PC-3 (cell line): ENCODE data around the gene ABCA8. TPM values are rescaled to one million over a fixed set of nuclear protein-coding genes. Genes with fewer than 3 reads are reported as not detected.
"Not testable (repeated sequence)": the region's sequence is repeated elsewhere in the genome, so short reads cannot be mapped to it uniquely, and the experiment has no call there.

Experiments used
- ATAC-seq: fragments of 200-7000 bp; cut with Tn5 transposase; 2 replicates; pipeline ENCODE4 v1.9.1; 2020; ENCODE audit warnings: mild to moderate bottlenecking, moderate library complexity
- BruUV-seq: library from RNA; stranded (reverse); fragments of 400-500 nt; replicated peaks from 2 replicates; lab custom pipeline; 2021; lab: Mats Ljungman, UMichigan
- CTCF ChIA-PET: fragments of 300-600 bp; sonication (Branson Sonifier 250); formaldehyde crosslinking; loops from one replicate; lab custom pipeline; 2022; ENCODE audit warnings: antibody characterized with exemption; lab: Charles Lee
- POLR2A ChIA-PET: fragments of 300-600 bp; sonication (Branson Sonifier 250); formaldehyde crosslinking; loops from one replicate; lab custom pipeline; 2022; ENCODE audit warnings: antibody characterized with exemption; ENCODE audit not compliant: unreplicated experiment; lab: Charles Lee
- DNase-seq: peaks from one replicate; pipeline ENCODE4 v3.0.0-alpha.2; 2015
- H2AFZ ChIP-seq: fragments of 300-600 bp; sonication (generic); 2 replicates; pipeline ENCODE4 v1.6.0; 2016; ENCODE audit warnings: antibody characterized with exemption, low read length
- H3F3A ChIP-seq: fragments of 300-600 bp; sonication (generic); one replicate; pipeline ENCODE4 v1.6.0; 2017; ENCODE audit warnings: antibody characterized with exemption, low read length, control low read depth, mild to moderate bottlenecking; ENCODE audit not compliant: unreplicated experiment
- H3K27ac ChIP-seq: fragments of 300-600 bp; sonication (generic); 2 replicates; pipeline ENCODE4 v1.5.1; 2016; ENCODE audit warnings: mild to moderate bottlenecking, low read length
- H3K27me3 ChIP-seq: fragments of 300-600 bp; sonication (generic); 2 replicates; pipeline ENCODE4 v1.6.1; 2016; ENCODE audit warnings: low read length, mixed read lengths
- H3K36me3 ChIP-seq: fragments of 300-600 bp; sonication (generic); 2 replicates; pipeline ENCODE4 v1.6.1; 2016; ENCODE audit warnings: low read depth, mixed run types, low read length, mixed read lengths
- H3K4me1 ChIP-seq: fragments of 300-600 bp; sonication (generic); 2 replicates; pipeline ENCODE4 v1.5.1; 2016; ENCODE audit warnings: low read length; ENCODE audit not compliant: insufficient read depth
- H3K4me2 ChIP-seq: fragments of 300-600 bp; sonication (generic); 2 replicates; pipeline ENCODE4 v1.6.0; 2016; ENCODE audit warnings: low read length
- H3K4me3 ChIP-seq: fragments of 300-600 bp; sonication (generic); 2 replicates; pipeline ENCODE4 v1.5.1; 2016; ENCODE audit warnings: mild to moderate bottlenecking, low read length, mixed read lengths
- H3K79me2 ChIP-seq: fragments of 300-600 bp; sonication (generic); 2 replicates; pipeline ENCODE4 v1.6.1; 2017; ENCODE audit warnings: low read length, mixed read lengths
- H3K9ac ChIP-seq: fragments of 300-600 bp; sonication (generic); 2 replicates; pipeline ENCODE4 v1.6.0; 2016; ENCODE audit warnings: mild to moderate bottlenecking, low read length
- H3K9me2 ChIP-seq: fragments of 300-600 bp; sonication (generic); replicated peaks from 2 replicates; pipeline ENCODE4 v1.6.1; 2016; ENCODE audit warnings: mixed run types, low read length, mixed read lengths
- H3K9me3 ChIP-seq: fragments of 300-600 bp; sonication (generic); 2 replicates; pipeline ENCODE4 v1.6.1; 2016; ENCODE audit warnings: low read length, mixed read lengths
- H4K20me1 ChIP-seq: fragments of 300-600 bp; sonication (generic); 2 replicates; pipeline ENCODE4 v1.6.1; 2016; ENCODE audit warnings: low read length, mixed read lengths
- CTCF ChIP-seq: fragments of 300-600 bp; sonication (generic); conservative IDR thresholded peaks from 2 replicates; pipeline ENCODE4 v1.5.1; 2017; ENCODE audit warnings: antibody characterized with exemption, low read depth, mild to moderate bottlenecking, low read length
- EZH2 ChIP-seq: fragments of 300-600 bp; sonication (generic); IDR thresholded peaks from one replicate; pipeline ENCODE4 v1.6.1; 2017; ENCODE audit warnings: antibody characterized with exemption, mild to moderate bottlenecking, low read length; ENCODE audit not compliant: unreplicated experiment
- EZH2phosphoT487 ChIP-seq: fragments of 300-600 bp; sonication (generic); IDR thresholded peaks from 2 replicates; pipeline ENCODE4 v1.6.1; 2018; ENCODE audit warnings: mild to moderate bottlenecking, antibody characterized with exemption, low read length, borderline replicate concordance
- intact Hi-C: fragments of 100-400 bp; cut with micrococcal nuclease; formaldehyde crosslinking; loops from 2 replicates; pipeline ENCODE4 v1.9.0; 2023
- total RNA-seq: library from RNA; depleted of rRNA; stranded (reverse); fragments of >200 nt; gene quantifications from 2 replicates; pipeline ENCODE4 v1.2.3, GENCODE V29; 2014

Gene ABCA8
- total RNA-seq, 1 experiment from 2014 or later = 0.22 TPM

DNA sequence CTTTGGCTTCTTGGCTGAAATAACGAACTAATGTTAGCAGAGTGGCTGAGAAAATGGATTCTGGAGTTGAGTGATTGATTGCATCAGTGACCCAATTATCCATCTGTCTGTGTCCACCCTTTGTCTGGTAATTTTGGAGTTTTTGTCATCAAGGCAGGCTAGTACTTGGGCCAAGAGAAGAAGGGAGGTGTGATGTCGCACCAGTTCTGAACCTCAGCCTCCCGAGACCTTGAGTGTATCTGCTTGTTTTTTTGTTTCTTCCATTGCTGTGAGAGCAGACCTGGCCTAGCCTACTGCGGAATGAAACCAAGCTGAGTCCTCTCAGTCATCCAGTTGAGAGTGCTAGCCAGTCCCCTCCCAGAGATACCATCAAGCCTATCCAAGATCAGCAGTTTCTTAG lies 4.5 kb downstream of the ABCA8 start:
- TF ChIP-seq EZH2 (no peak), CTCF (no peak), EZH2phosphoT487 (no peak)
- H3K79me2 ChIP-seq = no peaks in the 10 kb centered on the region
- ChIA-PET POLR2A (interaction anchor here (0.7 kb wide), 1 partner anchor 445 kb away, joined by 3 read pairs; no protein-coding TSS in a partner anchor), CTCF (no interaction called here)
- H3K4me3 ChIP-seq = no peak overlapping the region
- no peaks in the 10 kb centered on the region for H3K36me3 ChIP-seq
- no peaks in the 10 kb centered on the region for H3K9me3 ChIP-seq
- intact Hi-C loops = no loop called here
- H2AFZ ChIP-seq = no peak overlapping the region
- no peaks in the 10 kb centered on the region for H3K4me1 ChIP-seq
- H3K4me2 ChIP-seq = no peak overlapping the region
- H3K27ac ChIP-seq = no peak overlapping the region
- no peaks in the 10 kb centered on the region for H4K20me1 ChIP-seq
- ATAC-seq (no peak), DNase-seq (no peak)
- H3F3A ChIP-seq = no peaks in the 10 kb centered on the region
- BruUV-seq = no TSS peak
- no peak overlapping the region for H3K9ac ChIP-seq
- H3K9me2 ChIP-seq = no peaks in the 10 kb centered on the region
- peaks cover 32% of the 10 kb centered on the region for H3K27me3 ChIP-seq

DNA sequence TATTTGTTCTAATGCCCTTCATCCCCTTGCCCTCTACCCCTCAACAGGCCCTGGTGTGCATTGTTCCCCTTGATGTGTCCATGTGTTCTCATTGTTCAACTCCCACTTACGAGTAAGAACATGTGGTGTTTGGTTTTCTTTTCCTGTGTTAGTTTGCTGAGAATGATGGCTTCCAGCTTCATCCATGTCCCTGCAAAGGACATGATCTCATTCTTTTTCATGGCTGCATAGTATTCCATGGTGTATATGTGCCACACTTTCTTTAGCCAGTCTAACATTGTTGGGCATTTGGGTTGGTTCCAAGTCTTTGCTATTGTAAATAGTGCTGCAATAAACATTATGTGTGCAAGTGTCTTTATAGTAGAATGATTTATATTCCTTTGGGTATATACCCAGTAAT lies 7.3 kb downstream of the ABCA8 start:
- H3K79me2 ChIP-seq, ATAC-seq, H3K9ac ChIP-seq, DNase-seq, POLR2A ChIA-PET, H3K4me1 ChIP-seq, H3K9me2 ChIP-seq, H3K27ac ChIP-seq, H3K9me3 ChIP-seq, BruUV-seq, intact Hi-C loops, H4K20me1 ChIP-seq, CTCF ChIA-PET, H2AFZ ChIP-seq, H3K4me3 ChIP-seq, H3K4me2 ChIP-seq, H3F3A ChIP-seq, H3K36me3 ChIP-seq: not testable (repeated sequence)
- peaks cover 26% of the 10 kb centered on the region for H3K27me3 ChIP-seq

- no TSS peak for BruUV-seq
Measured at GRCh38 chr17:68944435-68945035, 10.7 kb downstream of the ABCA8 start.

GRCh38 chr17:68943812-68944182 lies 11.4 kb downstream of the ABCA8 start:
- H3K36me3 ChIP-seq, CTCF ChIA-PET, H2AFZ ChIP-seq, POLR2A ChIA-PET, H3K79me2 ChIP-seq, H3K4me3 ChIP-seq, BruUV-seq, ATAC-seq, H3K4me1 ChIP-seq, DNase-seq, intact Hi-C loops, H3F3A ChIP-seq, H3K9me2 ChIP-seq, H3K9ac ChIP-seq, H3K27ac ChIP-seq, H3K4me2 ChIP-seq, H4K20me1 ChIP-seq, H3K9me3 ChIP-seq: not testable (repeated sequence)
- peaks cover 37% of the 10 kb centered on the region for H3K27me3 ChIP-seq

More at GRCh38 chr17:68944435-68945035, 10.7 kb downstream of the ABCA8 start:
- Histone ChIP-seq H3K9me2 (no peaks in the 10 kb centered on the region), H3K4me2 (no peak overlapping the region), H3K9ac (no peak overlapping the region), H3K36me3 (no peaks in the 10 kb centered on the region), H3F3A (no peaks in the 10 kb centered on the region), H3K9me3 (no peaks in the 10 kb centered on the region), H3K4me3 (no peak overlapping the region), H3K27ac (no peak overlapping the region), H3K27me3 (peaks cover 35% of the 10 kb centered on the region), H3K4me1 (no peaks in the 10 kb centered on the region), H2AFZ (no peak overlapping the region), H4K20me1 (no peaks in the 10 kb centered on the region), H3K79me2 (no peaks in the 10 kb centered on the region)
- ATAC-seq (no peak), DNase-seq (no peak)
- CTCF ChIA-PET = no interaction called here
- intact Hi-C loops = no loop called here
- POLR2A ChIA-PET = no interaction called here
- TF ChIP-seq EZH2 (no peak), CTCF (no peak), EZH2phosphoT487 (no peak)
